AG09309 (cell line): ENCODE results near the gene VDAC1.

Experiments
- DNase-seq: peaks from one replicate; pipeline ENCODE4 v3.0.0-alpha.2; 2010; ENCODE audit warnings: low read depth
- H3K4me3 ChIP-seq: 2 replicates; pipeline ENCODE4 v1.5.1; 2011; ENCODE audit warnings: mild to moderate bottlenecking, low read depth, low read length, moderate library complexity; ENCODE audit not compliant: control insufficient read depth
- TF ChIP-seq, protein P1 (sequence below): IDR thresholded peaks from 2 replicates; pipeline ENCODE4 v1.5.1; 2011; ENCODE audit warnings: mild to moderate bottlenecking, low read depth, low read length, inconsistent platforms; ENCODE audit not compliant: insufficient read depth, control insufficient read depth; ENCODE audit errors: missing control alignments

VDAC1 gene

DNA sequence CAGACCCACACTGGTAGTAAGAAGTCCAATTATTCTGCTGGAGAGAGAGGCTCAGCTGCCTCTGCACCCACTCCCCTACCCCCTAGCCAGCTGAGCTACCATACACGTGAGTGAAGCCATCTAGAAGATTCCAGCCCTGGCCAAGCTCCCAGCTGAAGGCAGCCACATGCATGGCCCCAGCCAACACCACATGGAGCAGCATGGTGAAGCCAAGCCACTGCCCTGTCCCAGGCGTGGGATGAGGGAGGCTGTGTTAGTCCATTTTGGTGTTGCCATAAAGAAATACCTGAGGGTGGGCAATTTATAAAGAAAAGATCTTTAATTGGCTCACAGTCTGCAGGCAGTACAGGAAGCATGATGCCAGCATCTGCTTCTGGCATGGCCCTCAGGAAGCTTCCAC is 20.0 kb upstream of the VDAC1 start:
- no peak for DNase-seq
- no peak overlapping the region for H3K4me3 ChIP-seq
- TF ChIP-seq, protein P1, sequence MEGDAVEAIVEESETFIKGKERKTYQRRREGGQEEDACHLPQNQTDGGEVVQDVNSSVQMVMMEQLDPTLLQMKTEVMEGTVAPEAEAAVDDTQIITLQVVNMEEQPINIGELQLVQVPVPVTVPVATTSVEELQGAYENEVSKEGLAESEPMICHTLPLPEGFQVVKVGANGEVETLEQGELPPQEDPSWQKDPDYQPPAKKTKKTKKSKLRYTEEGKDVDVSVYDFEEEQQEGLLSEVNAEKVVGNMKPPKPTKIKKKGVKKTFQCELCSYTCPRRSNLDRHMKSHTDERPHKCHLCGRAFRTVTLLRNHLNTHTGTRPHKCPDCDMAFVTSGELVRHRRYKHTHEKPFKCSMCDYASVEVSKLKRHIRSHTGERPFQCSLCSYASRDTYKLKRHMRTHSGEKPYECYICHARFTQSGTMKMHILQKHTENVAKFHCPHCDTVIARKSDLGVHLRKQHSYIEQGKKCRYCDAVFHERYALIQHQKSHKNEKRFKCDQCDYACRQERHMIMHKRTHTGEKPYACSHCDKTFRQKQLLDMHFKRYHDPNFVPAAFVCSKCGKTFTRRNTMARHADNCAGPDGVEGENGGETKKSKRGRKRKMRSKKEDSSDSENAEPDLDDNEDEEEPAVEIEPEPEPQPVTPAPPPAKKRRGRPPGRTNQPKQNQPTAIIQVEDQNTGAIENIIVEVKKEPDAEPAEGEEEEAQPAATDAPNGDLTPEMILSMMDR: no peak

- TF ChIP-seq, protein P1: no peak
- H3K4me3 ChIP-seq: no peak overlapping the region
- DNase-seq: no peak
Observed at GRCh38 chr5:134022333-134022732, 17.6 kb upstream of the VDAC1 start.

DNA sequence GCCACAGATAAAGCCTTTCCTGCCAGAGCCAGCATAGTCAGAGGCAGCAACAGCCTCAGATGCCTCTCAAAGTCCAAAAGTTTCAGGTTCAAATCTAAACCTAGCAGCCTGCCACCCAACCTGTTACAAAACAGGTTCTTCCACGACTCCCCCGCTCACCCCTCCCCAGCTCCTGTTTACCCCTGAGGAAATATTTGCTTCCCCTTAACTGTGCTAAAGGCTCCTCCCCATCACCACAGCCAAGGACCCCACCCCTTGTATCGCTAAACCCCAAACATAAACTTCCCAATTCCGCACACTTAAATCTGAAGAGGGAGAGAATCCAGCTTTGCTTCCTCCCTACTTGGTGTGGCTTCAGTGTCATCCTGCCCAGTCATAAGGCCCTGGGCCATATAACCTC is 15.4 kb upstream of the VDAC1 start:
- TF ChIP-seq, protein P1: no peak
- DNase-seq: no peak
- no peak overlapping the region for H3K4me3 ChIP-seq

GRCh38 chr5:134019636-134020035 is 14.9 kb upstream of the VDAC1 start:
- no peak overlapping the region for H3K4me3 ChIP-seq
- DNase-seq: no peak
- TF ChIP-seq, protein P1: no peak

- TF ChIP-seq, protein P1: no peak
Observed at GRCh38 chr5:134018986-134019316, 14.2 kb upstream of the VDAC1 start.

DNA sequence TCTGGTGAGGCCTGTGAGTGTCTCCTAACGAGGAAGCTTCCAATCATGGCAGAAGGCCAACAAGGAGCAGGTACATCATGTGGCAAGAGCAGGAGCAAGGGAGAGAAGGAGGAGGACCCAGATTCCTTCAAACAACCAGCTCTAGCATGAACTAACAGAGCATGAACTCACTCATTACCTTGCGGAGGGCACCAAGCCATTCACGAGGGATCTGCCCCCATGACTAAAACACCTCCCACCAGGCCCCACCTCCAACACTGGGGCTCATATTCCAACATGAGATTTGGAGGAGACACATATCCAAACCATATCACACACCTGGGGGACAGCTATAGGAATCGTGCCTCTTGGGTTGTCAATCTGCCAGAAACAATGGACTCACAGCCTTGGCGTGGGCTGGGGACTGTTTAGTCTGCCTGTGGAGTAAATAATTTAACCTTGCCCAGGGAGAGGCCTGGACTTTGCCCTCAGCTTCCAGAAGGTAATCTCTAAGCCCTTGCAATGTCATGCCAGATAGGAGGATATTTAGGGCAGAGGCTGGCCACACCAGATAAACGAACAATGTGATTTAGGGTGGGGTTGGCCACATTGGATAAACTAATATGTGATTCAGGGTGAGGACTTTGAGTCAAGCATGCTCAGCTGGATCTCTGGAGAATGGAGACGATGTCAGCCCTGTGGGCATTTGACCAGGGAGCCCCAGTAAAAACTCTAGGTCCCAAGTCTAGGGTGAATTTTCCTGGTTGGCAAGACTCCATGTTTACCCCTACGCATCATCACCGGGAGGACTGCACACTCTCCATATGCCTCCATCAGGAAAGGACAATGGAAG is 13.6 kb upstream of the VDAC1 start:
- no peak overlapping the region for H3K4me3 ChIP-seq
- DNase-seq: no peak
- TF ChIP-seq, protein P1: no peak

More at GRCh38 chr5:134018986-134019316, 14.2 kb upstream of the VDAC1 start:
- no peak for DNase-seq
- H3K4me3 ChIP-seq: no peak overlapping the region
